CD4-positive, alpha-beta T cell treated with Interferon alpha-2 for 1 hour (primary cell): ENCODE measurements around the gene ALAS1.

Source experiments
- DNase-seq, 2 donors: peaks; one replicate each; pipeline ENCODE4 v3.0.0-alpha.2; 2020 to 2022

The ALAS1 gene

GRCh38 chr3:52256159-52256558 lies 58.2 kb downstream of the ALAS1 start:
- DNase-seq, result no peak

- DNase-seq, result no peak
Observed at GRCh38 chr3:52256622-52257021, 58.7 kb downstream of the ALAS1 start.

GRCh38 chr3:52257911-52258310 lies 60.0 kb downstream of the ALAS1 start:
- no peak for DNase-seq

GRCh38 chr3:52259035-52259434 lies 61.1 kb downstream of the ALAS1 start:
- no peak for DNase-seq

- no peak for DNase-seq
Observed at GRCh38 chr3:52259448-52259847, 61.5 kb downstream of the ALAS1 start.

GRCh38 chr3:52262447-52262846 lies 64.5 kb downstream of the ALAS1 start:
- no peak for DNase-seq
